HG03354 (cell line): ENCODE measurements around the gene LEPROT.

ENCODE experiments used
- ATAC-seq: cut with Tn5 transposase; IDR thresholded peaks from one replicate; pipeline ENCODE4 v1.9.1; 2021; ENCODE audit warnings: mild to moderate bottlenecking; ENCODE audit not compliant: unreplicated experiment, poor library complexity, severe bottlenecking

LEPROT gene

DNA sequence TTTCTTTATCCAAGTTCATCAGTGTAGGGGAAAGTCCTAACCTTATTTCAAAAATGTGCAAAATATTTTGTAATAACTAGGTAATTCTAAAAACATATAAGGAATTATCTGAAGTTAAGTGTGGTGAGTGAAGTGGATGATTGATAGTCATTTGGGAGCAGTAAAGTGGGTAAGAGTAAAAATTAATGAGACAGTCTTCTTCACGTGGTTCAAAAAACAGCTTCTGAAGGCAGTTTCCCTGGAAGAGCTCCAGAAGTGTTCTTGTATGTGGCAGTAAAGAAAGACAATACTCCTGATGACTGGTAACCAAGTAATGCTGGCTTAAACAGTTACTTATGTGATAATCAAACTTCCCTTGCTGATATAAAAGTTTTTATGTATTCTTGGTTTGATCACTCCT, 50.3 kb downstream of the LEPROT start:
- ATAC-seq: no peak

DNA sequence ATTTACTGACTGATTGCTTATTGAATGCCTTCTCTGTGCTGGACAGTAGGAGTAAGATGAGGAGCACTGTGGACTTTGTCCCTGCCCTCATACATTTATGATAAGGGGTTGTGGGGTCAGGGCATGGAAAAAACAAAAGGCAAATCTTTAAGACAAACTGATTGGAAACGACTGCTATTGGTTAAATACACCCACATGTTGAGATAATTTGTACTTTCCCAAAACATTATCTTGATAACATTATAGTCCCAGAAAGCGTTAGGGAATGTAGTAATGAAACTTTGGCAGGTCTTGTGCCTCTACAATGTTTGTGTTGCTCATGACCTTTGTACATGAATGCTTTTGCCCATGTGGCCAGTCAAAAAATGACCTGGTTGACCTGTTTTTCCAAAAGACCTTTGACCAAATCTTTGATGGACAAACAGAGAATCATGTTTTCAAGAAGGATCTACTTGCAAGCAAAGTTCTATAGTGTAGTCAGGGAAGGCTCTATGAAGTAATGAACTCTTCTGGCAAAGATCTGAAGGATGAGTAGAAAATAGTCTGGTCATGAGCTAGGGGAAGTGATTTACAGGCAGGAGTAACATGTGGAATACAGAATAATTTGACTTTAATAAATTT, 50.9 kb downstream of the LEPROT start:
- ATAC-seq: no peak

- no peak for ATAC-seq
Observed at GRCh38 chr1:65471861-65472332, 51.4 kb downstream of the LEPROT start.

GRCh38 chr1:65476327-65476726, 55.9 kb downstream of the LEPROT start:
- no peak for ATAC-seq

GRCh38 chr1:65477414-65478378, 57.2 kb downstream of the LEPROT start:
- no peak for ATAC-seq

GRCh38 chr1:65478379-65479026, 58.0 kb downstream of the LEPROT start:
- ATAC-seq: no peak

DNA sequence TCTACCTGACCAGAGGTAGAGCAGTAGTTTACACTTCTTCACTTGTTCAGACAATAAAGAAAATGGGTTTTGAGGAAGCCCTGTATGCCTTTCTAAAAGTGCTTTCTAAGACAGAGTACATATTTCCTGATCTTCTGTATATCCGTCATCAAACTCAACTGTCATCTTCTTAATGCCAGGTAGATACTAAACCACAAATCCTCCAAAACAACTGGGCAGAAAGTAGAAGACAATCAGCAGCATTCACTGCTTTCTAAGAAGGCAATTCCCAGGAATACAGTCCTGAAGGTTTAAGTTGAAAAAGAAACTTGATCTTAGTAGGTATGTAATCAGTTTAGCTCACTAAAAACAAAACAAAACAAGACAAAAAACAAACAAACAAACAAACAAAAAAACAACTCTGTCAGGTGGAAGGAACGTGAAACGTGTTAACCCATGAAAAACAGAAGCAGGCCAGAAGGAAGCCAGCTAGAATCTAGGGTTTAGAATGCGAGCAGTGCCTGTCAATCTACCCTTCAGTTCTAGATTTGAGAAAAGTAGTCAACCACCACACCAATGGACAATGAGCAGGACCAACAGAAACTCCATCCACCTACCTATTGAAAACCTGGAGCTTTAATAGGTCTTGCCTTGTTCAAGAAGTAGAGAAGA, 59.2 kb downstream of the LEPROT start:
- ATAC-seq: no peak

DNA sequence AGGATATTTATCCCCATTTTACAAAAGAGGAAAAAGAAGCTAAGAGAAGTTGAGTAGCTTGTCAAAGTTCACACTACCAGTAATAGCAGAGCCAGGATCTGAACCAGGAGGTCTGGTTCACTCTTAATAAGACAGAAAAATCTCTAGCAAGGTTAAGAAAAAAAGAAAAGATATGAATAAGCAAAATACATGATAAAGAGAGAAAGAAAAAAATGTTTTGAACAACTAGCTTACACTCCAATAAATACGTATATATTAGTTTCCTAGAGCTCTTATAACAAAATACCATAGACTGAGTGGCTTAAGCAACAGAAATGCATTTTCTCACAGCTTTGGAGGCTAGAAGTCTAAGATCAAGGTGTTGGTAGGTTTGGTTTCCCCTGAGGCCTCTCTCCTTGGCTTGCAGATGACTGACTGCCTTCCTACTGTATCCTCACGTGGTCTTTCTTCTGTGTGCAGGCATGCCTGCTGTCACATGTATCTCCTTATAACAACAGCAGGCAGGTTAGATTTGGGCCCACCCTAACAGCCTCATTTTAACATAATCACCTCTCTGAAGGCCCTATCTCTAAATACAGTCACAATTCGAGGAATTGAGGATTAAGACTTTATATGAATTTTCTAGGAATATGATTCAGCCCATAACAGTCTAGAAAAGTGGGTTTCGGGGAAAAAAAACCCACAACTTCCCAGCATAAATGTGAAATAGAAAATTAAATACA, 60.4 kb downstream of the LEPROT start:
- ATAC-seq: no peak

DNA sequence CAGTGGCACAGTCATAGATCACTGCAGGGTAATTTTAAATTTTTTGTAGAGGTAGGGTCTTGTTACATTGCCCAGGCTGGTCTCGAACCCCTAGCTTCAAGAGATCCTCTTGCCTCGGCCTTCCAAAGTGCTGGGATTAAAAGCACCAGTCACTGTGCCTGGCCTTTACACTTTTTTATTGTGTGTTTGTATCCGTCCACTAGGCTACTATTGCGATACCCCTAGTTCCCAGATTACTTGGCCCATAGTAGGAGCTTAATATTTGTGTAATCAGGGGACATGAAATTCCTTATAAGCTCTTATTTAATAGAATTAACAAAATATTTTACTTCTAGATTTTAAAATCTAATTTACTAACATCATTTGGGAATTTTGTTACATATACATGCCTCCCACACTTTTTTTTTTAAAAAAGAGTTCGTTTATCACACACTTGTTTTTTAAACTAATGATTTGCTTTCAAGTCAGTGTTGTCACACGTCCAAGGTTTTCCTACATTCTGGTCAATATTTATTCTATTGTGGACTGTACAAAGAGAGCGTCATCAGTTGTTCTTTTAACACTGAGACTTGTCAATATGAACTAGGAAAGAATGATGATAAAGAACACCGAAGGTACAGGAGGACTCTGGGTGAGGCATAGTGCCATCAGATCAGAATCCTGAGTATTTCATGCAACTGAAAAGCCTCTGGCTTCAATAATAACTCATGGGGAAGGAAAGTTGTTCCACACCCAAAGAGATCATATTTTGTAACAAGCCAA, 63.7 kb downstream of the LEPROT start:
- no peak for ATAC-seq
